Measurements from ENCODE around the gene APOA1. TPM values are rescaled to one million over a fixed set of nuclear protein-coding genes. Genes with fewer than 3 reads are reported as not detected.

APOA1 gene
- not detected in 2 replicates for total RNA-seq (2013; cell fraction: nucleolus; rRNA removed)
- 0.33 and 0.56 TPM in 2 replicates for total RNA-seq (2014; rRNA removed)
- not detected in 2 replicates for total RNA-seq (2014; rRNA removed; fragmentation: Illumina TruSeq; extraction: Trizol)
- 2.0 and 2.4 TPM in 2 replicates for total RNA-seq (2021)
- polyA plus RNA-seq (2011; ENCODE audit: low read depth), result not detected
- 0.10 TPM in 1 of 2 replicates, not detected in the other for polyA plus RNA-seq (2011; rRNA removed)
- polyA plus RNA-seq (2011; cell fraction: cytosol; rRNA removed), result 0.07 and 0.18 TPM in 2 replicates
- polyA plus RNA-seq (2011; cell fraction: nucleus; rRNA removed), result 0.59 and 0.73 TPM in 2 replicates
- polyA plus RNA-seq (2012), result 0.13 and 0.35 TPM in 2 replicates
- not detected in 2 replicates for polyA plus RNA-seq (2014; fragmentation: Illumina TruSeq; extraction: Trizol)
- polyA plus RNA-seq (2014; fragmentation: Nextera tagmentation; extraction: Ambion mirVana), result under 1 TPM; 0.16 to 0.24 TPM
- polyA plus RNA-seq (2014; rRNA removed), result 0.41 TPM in 1 of 2 replicates, not detected in the other
- polyA plus RNA-seq (2016; fragmentation: Nextera tagmentation; extraction: Ambion mirVana), result under 1 TPM; 0.23 to 0.42 TPM
- polyA minus RNA-seq (2011; rRNA and poly(A)+ RNA removed), result 0.21 TPM in 1 of 2 replicates, not detected in the other
- polyA minus RNA-seq (2011; cell fraction: cytosol; rRNA and poly(A)+ RNA removed), result not detected in 2 replicates
- 1.5 TPM in 1 of 2 replicates, not detected in the other for polyA minus RNA-seq (2011; cell fraction: nucleus; rRNA and poly(A)+ RNA removed)
- percentile 37 among the genes with signal in this experiment for Bru-seq, nascent RNA
- percentile 30 among the genes with signal in this experiment for BruChase-seq, experiment 1, labeled RNA remaining after a 6-hour chase
- BruChase-seq, experiment 2, labeled RNA remaining after a 2-hour chase, result percentile 31 among the genes with signal in this experiment
- long read RNA-seq, experiment 1, result 0 reads
- long read RNA-seq, experiment 2, partial matches to known transcripts, result 0 of 2 reads
- long read RNA-seq, experiment 2, other reads (novel, unspliced or antisense), result 2 of 2 reads

- Histone ChIP-seq H3K9ac (ENCODE audit: control insufficient read depth, insufficient read depth, low read length) (no peak within 1 kb of the TSS; the same call in 1 of the 2 replicates), H3K27me3 (replicated peaks in 1 of 2; ENCODE audit: control insufficient read depth in 2 of 2, insufficient read depth in 2 of 2, low read length in 1 of 2) (no peaks in the 10 kb centered on the region), H3K36me3 (ENCODE audit: control insufficient read depth in 2 of 2, insufficient read depth in 2 of 2, low read length in 1 of 2) (no peaks in the 10 kb centered on the region), H2AFZ (ENCODE audit: control insufficient read depth, low read depth, low read length) (no peak within 1 kb of the TSS), H3K79me2 (ENCODE audit: control insufficient read depth, insufficient read depth, low read length) (no peaks in the 10 kb centered on the region), H3K9me3 (replicated peaks; ENCODE audit: control insufficient read depth, insufficient read depth, low read length) (no peaks in the 10 kb centered on the region), H3K4me3 (no peak within 1 kb of the TSS), H4K20me1 (ENCODE audit: control insufficient read depth, insufficient read depth) (no peaks in the 10 kb centered on the region), H3K4me1 (ENCODE audit: control insufficient read depth, insufficient read depth, low read length) (peaks cover 8% of the 10 kb centered on the region; the same call in 1 of the 2 replicates), H3K27ac (ENCODE audit: control insufficient read depth, insufficient read depth) (no peak within 1 kb of the TSS), H3K4me2 (ENCODE audit: control insufficient read depth, insufficient read depth) (no peak within 1 kb of the TSS)
- DNase-seq (ENCODE audit: low read depth, low spot score) (no peak), FAIRE-seq (no peak), ATAC-seq (no peak)
- ChIA-PET RAD21 (ENCODE audit: unreplicated experiment) (interaction anchor here (0.6 to 2.7 kb wide), 3 partner anchors 16 to 103 kb away, joined by 3 to 56 read pairs (median 14); partner anchors contain the start of gene APOA5), SMC1A (ENCODE audit: uncharacterized antibody, unreplicated experiment) (interaction anchor here (1.6 to 2.8 kb wide), 2 partner anchors 15 to 83 kb away, joined by 4 to 42 read pairs; no protein-coding TSS in a partner anchor), POLR2A (interaction anchor here (1.4 to 3.0 kb wide), 2 partner anchors 16 to 257 kb away, joined by 3 to 10 read pairs; no protein-coding TSS in a partner anchor), CTCF (interaction anchor here (1.3 to 7.3 kb wide), 6 partner anchors 34 to 268 kb away, joined by 3 to 183 read pairs (median 22); partner anchors contain the start of genes APOA5 and ZPR1)
- TF ChIP-seq MAX (IDR thresholded peaks at IDR 0.05; ENCODE audit: low read depth, low read length) (no peak), SUPT20H (IDR thresholded peaks at IDR 0.05; ENCODE audit: borderline replicate concordance, control insufficient read depth, low read depth, low read length) (no peak), RUNX3 (IDR thresholded peaks at IDR 0.05; ENCODE audit: low read length) (no peak), ZBTB4 (CRISPR knock-in tag; IDR thresholded peaks at IDR 0.05) (no peak), BMI1 (IDR thresholded peaks at IDR 0.05; ENCODE audit: borderline replicate concordance) (no peak), KAT2A (conservative IDR thresholded peaks at IDR 0.05; ENCODE audit: control insufficient read depth, low read depth, low read length) (no peak), SPI1 (IDR thresholded peaks at IDR 0.05; ENCODE audit: borderline replicate concordance, insufficient read depth, low read depth, low read length) (no peak)
- intact Hi-C loops (cut with micrococcal nuclease; ENCODE audit: unreplicated experiment), result loop anchor here (5.0 kb wide), 1 partner anchor 390 kb away; no protein-coding TSS in a partner anchor
- no TSS peak for BruUV-seq (replicated peaks)
- in situ Hi-C loops (cut with MboI), result no loop called here
- WGBS (ENCODE audit: insufficient coverage, insufficient replicate concordance, low lambda C conversion rate, missing lambda C conversion rate), result 70% methylated on average over 18 of the region's 19 CpGs
Measured at GRCh38 chr11:116837231-116838091, at the start of gene APOA1. Gene APOA1 (minus strand): TSS chr11:116837622. CDS start chr11:116837387, 235 bp downstream.
